ENCODE data around the gene FAM13A.

DNA sequence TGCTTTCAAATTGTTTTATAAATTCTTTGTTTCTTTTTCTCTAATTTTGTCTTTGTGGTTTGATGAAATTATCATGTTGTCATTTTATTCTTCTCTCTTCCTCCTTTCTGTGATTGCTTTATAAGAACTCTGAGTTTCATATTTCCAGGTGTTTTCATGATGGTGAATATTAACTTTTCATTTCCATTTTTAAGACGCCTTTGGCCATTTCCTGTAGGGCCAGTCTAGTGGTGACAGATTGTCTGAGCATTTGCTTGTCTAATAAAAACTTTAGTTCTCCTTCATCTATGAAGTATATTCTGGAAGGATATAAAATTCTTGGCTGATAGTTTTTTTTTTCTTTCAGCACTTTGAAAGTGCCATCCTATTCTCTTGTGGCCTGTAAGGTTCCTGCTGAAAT, 128.1 kb downstream of the FAM13A start:
- TF ChIP-seq FOXK2 (IDR thresholded peaks at IDR 0.05): no peak
- TF ChIP-seq, protein P1, sequence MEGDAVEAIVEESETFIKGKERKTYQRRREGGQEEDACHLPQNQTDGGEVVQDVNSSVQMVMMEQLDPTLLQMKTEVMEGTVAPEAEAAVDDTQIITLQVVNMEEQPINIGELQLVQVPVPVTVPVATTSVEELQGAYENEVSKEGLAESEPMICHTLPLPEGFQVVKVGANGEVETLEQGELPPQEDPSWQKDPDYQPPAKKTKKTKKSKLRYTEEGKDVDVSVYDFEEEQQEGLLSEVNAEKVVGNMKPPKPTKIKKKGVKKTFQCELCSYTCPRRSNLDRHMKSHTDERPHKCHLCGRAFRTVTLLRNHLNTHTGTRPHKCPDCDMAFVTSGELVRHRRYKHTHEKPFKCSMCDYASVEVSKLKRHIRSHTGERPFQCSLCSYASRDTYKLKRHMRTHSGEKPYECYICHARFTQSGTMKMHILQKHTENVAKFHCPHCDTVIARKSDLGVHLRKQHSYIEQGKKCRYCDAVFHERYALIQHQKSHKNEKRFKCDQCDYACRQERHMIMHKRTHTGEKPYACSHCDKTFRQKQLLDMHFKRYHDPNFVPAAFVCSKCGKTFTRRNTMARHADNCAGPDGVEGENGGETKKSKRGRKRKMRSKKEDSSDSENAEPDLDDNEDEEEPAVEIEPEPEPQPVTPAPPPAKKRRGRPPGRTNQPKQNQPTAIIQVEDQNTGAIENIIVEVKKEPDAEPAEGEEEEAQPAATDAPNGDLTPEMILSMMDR (CRISPR knock-in tag; IDR thresholded peaks at IDR 0.05): no peak
- TF ChIP-seq KLF16 (CRISPR knock-in tag; IDR thresholded peaks at IDR 0.05): no peak
- no peak for TF ChIP-seq NFE2 (CRISPR knock-in tag; IDR thresholded peaks at IDR 0.05)
- TF ChIP-seq SAFB2 (CRISPR knock-in tag; IDR thresholded peaks at IDR 0.05; ENCODE audit: borderline replicate concordance, low read depth): no peak
- TF ChIP-seq ZNF772 (CRISPR knock-in tag; IDR thresholded peaks at IDR 0.05): no peak
- TF ChIP-seq ZFP36 (IDR thresholded peaks at IDR 0.05; ENCODE audit: borderline replicate concordance, low read depth, low read length, partially characterized antibody): no peak
- TF ChIP-seq, protein P2, sequence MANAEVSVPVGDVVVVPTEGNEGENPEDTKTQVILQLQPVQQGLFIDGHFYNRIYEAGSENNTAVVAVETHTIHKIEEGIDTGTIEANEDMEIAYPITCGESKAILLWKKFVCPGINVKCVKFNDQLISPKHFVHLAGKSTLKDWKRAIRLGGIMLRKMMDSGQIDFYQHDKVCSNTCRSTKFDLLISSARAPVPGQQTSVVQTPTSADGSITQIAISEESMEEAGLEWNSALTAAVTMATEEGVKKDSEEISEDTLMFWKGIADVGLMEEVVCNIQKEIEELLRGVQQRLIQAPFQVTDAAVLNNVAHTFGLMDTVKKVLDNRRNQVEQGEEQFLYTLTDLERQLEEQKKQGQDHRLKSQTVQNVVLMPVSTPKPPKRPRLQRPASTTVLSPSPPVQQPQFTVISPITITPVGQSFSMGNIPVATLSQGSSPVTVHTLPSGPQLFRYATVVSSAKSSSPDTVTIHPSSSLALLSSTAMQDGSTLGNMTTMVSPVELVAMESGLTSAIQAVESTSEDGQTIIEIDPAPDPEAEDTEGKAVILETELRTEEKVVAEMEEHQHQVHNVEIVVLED (CRISPR knock-in tag; IDR thresholded peaks at IDR 0.05; ENCODE audit: borderline replicate concordance): no peak
